ENCODE measurements around the gene ACTR1B. TPM values are rescaled to one million over a fixed set of nuclear protein-coding genes. Genes with fewer than 3 reads are reported as not detected.

ACTR1B gene
- total and polyA plus RNA-seq, 8 donors, result 47.5 to 92.1 (median 56.7) TPM

GRCh38 chr2:97660775-97661389 is 3.0 kb downstream of the ACTR1B start:
- TF ChIP-seq EP300 (IDR thresholded peaks at IDR 0.05) (no peak), POLR2A (IDR thresholded peaks at IDR 0.05) (no peak), CTCF (IDR thresholded peaks at IDR 0.05) (no peak), POLR2AphosphoS5 (IDR thresholded peaks at IDR 0.05) (no peak)
- DNase-seq, result no peak
- H3K27ac ChIP-seq, result peak overlapping the region in 1 of 5 donors; percentile 97
- H3K4me3 ChIP-seq, result no peak overlapping the region
- no peaks in the 10 kb centered on the region for H3K9me3 ChIP-seq
- peaks cover 17 to 43% (median 35%) of the 10 kb centered on the region in 4 donors for H3K4me1 ChIP-seq
- 81 to 91% (median 90%) methylated on average over 17 to 18 of the region's 18 CpGs for WGBS, 5 donors
- H3K36me3 ChIP-seq, result peaks cover 34 to 51% (median 47%) of the 10 kb centered on the region in 4 donors
- H3K27me3 ChIP-seq, result no peaks in the 10 kb centered on the region
- intact Hi-C loops (cut with DNase I; ENCODE audit: low total_unique reads), result no loop called here

- Histone ChIP-seq H3K36me3 (peaks cover 35 to 57% (median 54%) of the 10 kb centered on the region in 4 donors), H3K4me3 (no peak overlapping the region), H3K4me1 (peaks cover 17 to 42% (median 35%) of the 10 kb centered on the region in 4 donors), H3K27ac (peak overlapping the region in 1 of 5 donors; percentile 97), H3K27me3 (no peaks in the 10 kb centered on the region), H3K9me3 (no peaks in the 10 kb centered on the region)
- WGBS, 5 donors, result 95 to 96% (median 96%) methylated on average over 19 to 20 of the region's 20 CpGs
- DNase-seq, result no peak
- TF ChIP-seq POLR2AphosphoS5 (IDR thresholded peaks at IDR 0.05), result no peak
- no peak for TF ChIP-seq EP300 (IDR thresholded peaks at IDR 0.05)
- TF ChIP-seq CTCF (IDR thresholded peaks at IDR 0.05), result no peak
- no peak for TF ChIP-seq POLR2A (IDR thresholded peaks at IDR 0.05)
- intact Hi-C loops (cut with DNase I; ENCODE audit: low total_unique reads), result no loop called here
These were observed 3.6 kb downstream of the ACTR1B start for GRCh38 chr2:97660044-97660774.

GRCh38 chr2:97659256-97660043 is 4.4 kb downstream of the ACTR1B start:
- intact Hi-C loops (cut with DNase I; ENCODE audit: low total_unique reads), result no loop called here
- no peak overlapping the region for H3K27ac ChIP-seq
- DNase-seq, result no peak
- H3K9me3 ChIP-seq, result no peaks in the 10 kb centered on the region
- H3K27me3 ChIP-seq, result no peaks in the 10 kb centered on the region
- WGBS, 5 donors, result 91 to 93% (median 92%) methylated on average over 29 of the region's 29 CpGs
- TF ChIP-seq CTCF (IDR thresholded peaks at IDR 0.05), result no peak
- TF ChIP-seq EP300 (IDR thresholded peaks at IDR 0.05), result no peak
- no peak for TF ChIP-seq POLR2AphosphoS5 (IDR thresholded peaks at IDR 0.05)
- no peak for TF ChIP-seq POLR2A (IDR thresholded peaks at IDR 0.05)
- no peak overlapping the region for H3K4me3 ChIP-seq
- peaks cover 35 to 64% (median 57%) of the 10 kb centered on the region in 4 donors for H3K36me3 ChIP-seq
- peaks cover 17 to 36% (median 32%) of the 10 kb centered on the region in 4 donors for H3K4me1 ChIP-seq

GRCh38 chr2:97658691-97659157 is 5.1 kb downstream of the ACTR1B start:
- Histone ChIP-seq H3K27ac (no peak overlapping the region), H3K9me3 (peaks cover 0 to 4% (median 0%) of the 10 kb centered on the region in 4 donors), H3K36me3 (peaks cover 35 to 71% (median 64%) of the 10 kb centered on the region in 4 donors), H3K4me1 (peaks cover 17 to 36% (median 32%) of the 10 kb centered on the region in 4 donors), H3K4me3 (no peak overlapping the region), H3K27me3 (no peaks in the 10 kb centered on the region)
- no peak for TF ChIP-seq CTCF (IDR thresholded peaks at IDR 0.05)
- no peak for TF ChIP-seq POLR2AphosphoS5 (IDR thresholded peaks at IDR 0.05)
- TF ChIP-seq POLR2A (IDR thresholded peaks at IDR 0.05), result no peak
- TF ChIP-seq EP300 (IDR thresholded peaks at IDR 0.05), result no peak
- WGBS, 5 donors, result 86 to 93% (median 92%) methylated on average over 12 to 13 of the region's 13 CpGs
- no peak for DNase-seq
- intact Hi-C loops (cut with DNase I; ENCODE audit: low total_unique reads), result no loop called here
